HUDEP-2 (cell line): ENCODE data around the gene KCNS3.
"Not testable (repeated sequence)": the region's sequence is repeated elsewhere in the genome, so short reads cannot be mapped to it uniquely, and the experiment has no call there.

Source experiments
- DNase-seq, 76 experiments: peaks; one replicate each; lab custom pipeline; 2025; ENCODE audit not compliant: unreplicated experiment in 76 of 76; lab: John Stamatoyannopoulos, UW

KCNS3 gene

GRCh38 chr2:17936599-17936998 lies 58.1 kb downstream of the KCNS3 start:
- no peak for DNase-seq

GRCh38 chr2:17940091-17940630 lies 61.7 kb downstream of the KCNS3 start:
- no peak for DNase-seq

GRCh38 chr2:17943444-17943843 lies 65.0 kb downstream of the KCNS3 start:
- DNase-seq = no peak

GRCh38 chr2:17947113-17947512 lies 68.6 kb downstream of the KCNS3 start:
- no peak for DNase-seq

- no peak for DNase-seq
Observed at GRCh38 chr2:17950006-17950405, 71.5 kb downstream of the KCNS3 start.

GRCh38 chr2:17951563-17951962 lies 73.1 kb downstream of the KCNS3 start:
- DNase-seq = no peak

- DNase-seq = no peak
Observed at GRCh38 chr2:17958466-17959092, 80.1 kb downstream of the KCNS3 start.

- DNase-seq = no peak
Observed at GRCh38 chr2:17959356-17959755, 80.9 kb downstream of the KCNS3 start.

- DNase-seq = no peak
Observed at GRCh38 chr2:17959833-17960232, 81.4 kb downstream of the KCNS3 start.

- no peak for DNase-seq
Observed at GRCh38 chr2:17960925-17961324, 82.5 kb downstream of the KCNS3 start.

GRCh38 chr2:17961789-17962188 lies 83.3 kb downstream of the KCNS3 start:
- no peak for DNase-seq

GRCh38 chr2:17962876-17963275 lies 84.4 kb downstream of the KCNS3 start:
- no peak for DNase-seq

- not testable (repeated sequence) for DNase-seq
Observed at GRCh38 chr2:17963571-17963970, 85.1 kb downstream of the KCNS3 start.

- DNase-seq = no peak
Observed at GRCh38 chr2:17965196-17965595, 86.7 kb downstream of the KCNS3 start.

GRCh38 chr2:17966798-17967197 lies 88.3 kb downstream of the KCNS3 start:
- DNase-seq = peak in 1 of 76 experiments; percentile 1

GRCh38 chr2:17969661-17970060 lies 91.2 kb downstream of the KCNS3 start:
- DNase-seq = no peak

GRCh38 chr2:17971531-17972125 lies 93.2 kb downstream of the KCNS3 start:
- DNase-seq = no peak

GRCh38 chr2:17972991-17973390 lies 94.5 kb downstream of the KCNS3 start:
- no peak for DNase-seq

GRCh38 chr2:17975401-17975800 lies 96.9 kb downstream of the KCNS3 start:
- no peak for DNase-seq

- no peak for DNase-seq
Observed at GRCh38 chr2:17976871-17977746, 98.6 kb downstream of the KCNS3 start.

- DNase-seq = no peak
Observed at GRCh38 chr2:17979707-17980106, 101.2 kb downstream of the KCNS3 start.
